Progenitor cell of endocrine pancreas (in vitro differentiated cells): ENCODE data around the gene HNRNPH3. TPM values are rescaled to one million over a fixed set of nuclear protein-coding genes. Genes with fewer than 3 reads are reported as not detected.

Experiments used
- DNase-seq: peaks from one replicate; pipeline ENCODE4 v3.0.0; 2021; ENCODE audit warnings: low spot score; ENCODE audit not compliant: unreplicated experiment
- H3K27ac Mint-ChIP-seq: 2 replicates; pipeline ENCODE4 v1.8.0; 2021; ENCODE audit warnings: mild to moderate bottlenecking, moderate library complexity, mixed read lengths
- H3K27me3 Mint-ChIP-seq: 2 replicates; pipeline ENCODE4 v1.8.0; 2021; ENCODE audit warnings: mixed read lengths
- H3K36me3 Mint-ChIP-seq: 2 replicates; pipeline ENCODE4 v1.8.0; 2022; ENCODE audit warnings: mixed read lengths; ENCODE audit not compliant: insufficient read depth
- H3K4me1 Mint-ChIP-seq: 2 replicates; pipeline ENCODE4 v1.8.0; 2021; ENCODE audit warnings: low read depth, mixed read lengths
- H3K4me3 Mint-ChIP-seq: 2 replicates; pipeline ENCODE4 v1.8.0; 2021; ENCODE audit warnings: low read depth, mild to moderate bottlenecking, moderate library complexity, mixed read lengths
- H3K9me3 Mint-ChIP-seq: 2 replicates; pipeline ENCODE4 v1.8.0; 2021; ENCODE audit warnings: low read depth, mixed read lengths
- total RNA-seq: library from RNA; stranded (reverse); gene quantifications from 2 replicates; pipeline ENCODE4 v1.2.1, GENCODE V29; 2021
- TF ChIP-seq, protein P1 (sequence below): fragments of 200-600 bp; sonication (generic); IDR thresholded peaks from one replicate; pipeline ENCODE4 v1.5.0; 2021; ENCODE audit warnings: antibody characterized with exemption, mild to moderate bottlenecking; ENCODE audit not compliant: unreplicated experiment

Gene HNRNPH3
- total RNA-seq, 1 donor from 2014 or later = 222 TPM

DNA sequence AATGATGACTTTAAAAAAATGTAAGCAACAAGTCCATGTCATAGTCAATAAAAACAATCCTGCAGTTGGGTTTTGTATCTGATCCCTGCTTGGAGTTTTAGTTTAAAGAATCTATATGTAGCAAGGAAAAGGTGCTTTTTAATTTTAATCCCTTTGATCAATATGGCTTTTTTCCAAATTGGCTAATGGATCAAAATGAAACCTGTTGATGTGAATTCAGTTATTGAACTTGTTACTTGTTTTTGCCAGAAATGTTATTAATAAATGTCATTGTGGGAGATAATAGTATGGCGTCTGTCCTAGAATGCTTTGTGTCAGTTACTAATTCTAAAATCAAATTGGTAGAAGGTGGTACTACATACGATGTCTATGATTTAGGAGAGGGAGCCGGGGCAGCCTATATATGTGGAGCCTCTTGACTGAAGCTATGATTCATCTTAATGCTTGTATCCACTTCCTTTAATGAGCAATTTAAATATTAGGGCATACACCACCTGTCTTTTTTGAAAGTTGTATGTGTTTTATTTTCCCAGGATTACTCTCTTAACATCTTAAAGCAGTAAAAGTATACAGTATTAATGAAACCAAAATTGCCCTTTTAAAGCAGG is 11.1 kb downstream of the HNRNPH3 start:
- TF ChIP-seq, protein P1, sequence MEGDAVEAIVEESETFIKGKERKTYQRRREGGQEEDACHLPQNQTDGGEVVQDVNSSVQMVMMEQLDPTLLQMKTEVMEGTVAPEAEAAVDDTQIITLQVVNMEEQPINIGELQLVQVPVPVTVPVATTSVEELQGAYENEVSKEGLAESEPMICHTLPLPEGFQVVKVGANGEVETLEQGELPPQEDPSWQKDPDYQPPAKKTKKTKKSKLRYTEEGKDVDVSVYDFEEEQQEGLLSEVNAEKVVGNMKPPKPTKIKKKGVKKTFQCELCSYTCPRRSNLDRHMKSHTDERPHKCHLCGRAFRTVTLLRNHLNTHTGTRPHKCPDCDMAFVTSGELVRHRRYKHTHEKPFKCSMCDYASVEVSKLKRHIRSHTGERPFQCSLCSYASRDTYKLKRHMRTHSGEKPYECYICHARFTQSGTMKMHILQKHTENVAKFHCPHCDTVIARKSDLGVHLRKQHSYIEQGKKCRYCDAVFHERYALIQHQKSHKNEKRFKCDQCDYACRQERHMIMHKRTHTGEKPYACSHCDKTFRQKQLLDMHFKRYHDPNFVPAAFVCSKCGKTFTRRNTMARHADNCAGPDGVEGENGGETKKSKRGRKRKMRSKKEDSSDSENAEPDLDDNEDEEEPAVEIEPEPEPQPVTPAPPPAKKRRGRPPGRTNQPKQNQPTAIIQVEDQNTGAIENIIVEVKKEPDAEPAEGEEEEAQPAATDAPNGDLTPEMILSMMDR = no peak
- no peak overlapping the region for H3K4me3 Mint-ChIP-seq
- no peaks in the 10 kb centered on the region for H3K9me3 Mint-ChIP-seq
- peaks cover 2% of the 10 kb centered on the region for H3K4me1 Mint-ChIP-seq
- no peak for DNase-seq
- peaks cover 40% of the 10 kb centered on the region for H3K36me3 Mint-ChIP-seq
- no peaks in the 10 kb centered on the region for H3K27me3 Mint-ChIP-seq
- H3K27ac Mint-ChIP-seq = no peak overlapping the region

- no peaks in the 10 kb centered on the region for H3K9me3 Mint-ChIP-seq
- H3K27me3 Mint-ChIP-seq = no peaks in the 10 kb centered on the region
- no peak overlapping the region for H3K4me3 Mint-ChIP-seq
- H3K27ac Mint-ChIP-seq = peak overlapping the region; percentile 19
- no peaks in the 10 kb centered on the region for H3K4me1 Mint-ChIP-seq
- peaks cover 32% of the 10 kb centered on the region for H3K36me3 Mint-ChIP-seq
- TF ChIP-seq, protein P1 = no peak
- no peak for DNase-seq
These were observed 13.8 kb downstream of the HNRNPH3 start for GRCh38 chr10:68345621-68346020.

DNA sequence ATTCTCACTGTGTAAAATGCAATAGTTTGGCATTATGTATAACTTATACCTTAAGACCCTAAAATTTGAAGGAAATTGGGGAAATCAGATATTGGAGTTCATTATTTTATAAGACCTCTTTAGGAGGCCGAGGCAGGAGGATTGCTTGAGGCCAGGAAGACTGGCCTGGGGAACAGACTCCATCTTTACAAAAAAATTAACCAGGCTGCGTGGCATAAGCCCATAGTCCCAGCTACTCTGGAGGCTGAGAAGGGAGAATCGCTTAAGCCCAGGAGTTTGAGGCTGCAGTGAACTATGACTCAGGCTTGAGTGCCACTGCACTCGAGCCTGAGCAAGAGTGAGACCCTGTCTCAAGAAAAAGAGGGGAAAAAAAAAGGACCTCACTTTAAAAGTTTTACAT is 14.9 kb downstream of the HNRNPH3 start:
- no peak overlapping the region for H3K4me3 Mint-ChIP-seq
- no peak overlapping the region for H3K27ac Mint-ChIP-seq
- H3K9me3 Mint-ChIP-seq = no peaks in the 10 kb centered on the region
- TF ChIP-seq, protein P1 = no peak
- no peaks in the 10 kb centered on the region for H3K27me3 Mint-ChIP-seq
- H3K36me3 Mint-ChIP-seq = peaks cover 24% of the 10 kb centered on the region
- H3K4me1 Mint-ChIP-seq = no peaks in the 10 kb centered on the region
- DNase-seq = no peak

GRCh38 chr10:68348265-68348741 is 16.4 kb downstream of the HNRNPH3 start:
- Mint-ChIP-seq H3K9me3 (no peaks in the 10 kb centered on the region), H3K27me3 (no peaks in the 10 kb centered on the region), H3K4me1 (no peaks in the 10 kb centered on the region), H3K36me3 (peaks cover 27% of the 10 kb centered on the region), H3K4me3 (no peak overlapping the region), H3K27ac (peak overlapping the region; percentile 90)
- DNase-seq = peak; percentile 14
- TF ChIP-seq, protein P1 = peak; percentile 70

DNA sequence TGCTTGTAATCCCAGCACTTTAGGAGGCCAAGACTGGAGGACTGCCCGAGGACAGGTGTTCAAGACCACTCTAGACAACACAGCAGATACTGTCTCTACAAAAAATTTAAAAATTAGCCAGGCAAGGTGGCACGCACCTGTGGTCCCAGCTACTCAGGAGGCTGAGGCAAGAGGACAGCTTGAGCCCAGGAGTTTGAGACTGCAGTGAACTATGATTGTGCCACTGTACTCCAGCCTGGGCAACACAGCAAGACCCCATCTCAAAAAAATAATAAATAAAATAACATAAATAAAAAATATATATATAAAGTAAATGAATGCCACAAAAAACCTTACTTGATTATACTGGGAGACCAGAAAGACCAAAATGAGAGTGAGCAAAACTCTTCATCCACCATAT is 21.7 kb downstream of the HNRNPH3 start:
- Mint-ChIP-seq H3K27me3 (no peaks in the 10 kb centered on the region), H3K9me3 (no peaks in the 10 kb centered on the region), H3K4me1 (no peaks in the 10 kb centered on the region), H3K27ac (no peak overlapping the region), H3K36me3 (peaks cover 20% of the 10 kb centered on the region), H3K4me3 (no peak overlapping the region)
- TF ChIP-seq, protein P1 = no peak
- no peak for DNase-seq
